ENCODE data around the gene MOSPD3.

DNA sequence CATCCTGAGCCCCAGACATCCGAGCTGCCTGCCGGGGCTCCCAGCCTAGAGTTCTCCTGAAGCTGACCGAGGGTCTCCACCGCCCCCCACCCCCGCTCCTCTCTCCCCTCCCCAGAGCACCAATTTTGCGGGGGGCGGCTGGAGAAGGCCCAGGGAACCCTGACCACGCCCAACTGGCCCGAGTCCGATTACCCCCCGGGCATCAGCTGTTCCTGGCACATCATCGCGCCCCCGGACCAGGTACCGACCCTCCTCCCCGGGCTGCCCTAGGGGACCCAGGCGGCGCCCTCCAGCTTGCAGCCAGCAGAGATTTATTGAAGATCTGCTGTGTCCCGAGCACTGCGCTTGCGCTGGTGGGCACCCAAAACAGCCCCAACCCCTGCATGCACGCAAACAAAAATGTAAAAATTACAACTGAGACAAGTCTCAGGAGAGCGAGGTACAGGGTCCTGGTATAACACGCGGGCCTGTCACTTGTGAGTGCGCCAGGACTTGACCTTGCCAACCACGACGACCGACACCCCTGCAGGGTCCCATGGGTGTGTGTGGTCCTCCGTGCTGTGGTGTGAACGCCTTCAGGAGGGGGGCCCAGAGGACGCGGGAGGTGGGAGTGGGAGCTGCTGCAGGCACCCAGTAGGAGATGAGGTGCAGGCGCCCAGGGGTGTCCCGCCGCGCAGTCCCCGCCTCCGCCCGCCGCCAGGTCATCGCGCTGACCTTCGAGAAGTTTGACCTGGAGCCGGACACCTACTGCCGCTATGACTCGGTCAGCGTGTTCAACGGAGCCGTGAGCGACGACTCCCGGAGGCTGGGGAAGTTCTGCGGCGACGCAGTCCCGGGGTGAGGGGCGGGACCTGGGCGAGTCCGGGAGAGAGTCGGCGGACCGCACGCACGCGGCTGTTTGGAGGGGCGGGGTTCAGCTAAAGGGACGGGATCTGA lies 7.1 kb upstream of the MOSPD3 start:
- TF ChIP-seq, protein P1, sequence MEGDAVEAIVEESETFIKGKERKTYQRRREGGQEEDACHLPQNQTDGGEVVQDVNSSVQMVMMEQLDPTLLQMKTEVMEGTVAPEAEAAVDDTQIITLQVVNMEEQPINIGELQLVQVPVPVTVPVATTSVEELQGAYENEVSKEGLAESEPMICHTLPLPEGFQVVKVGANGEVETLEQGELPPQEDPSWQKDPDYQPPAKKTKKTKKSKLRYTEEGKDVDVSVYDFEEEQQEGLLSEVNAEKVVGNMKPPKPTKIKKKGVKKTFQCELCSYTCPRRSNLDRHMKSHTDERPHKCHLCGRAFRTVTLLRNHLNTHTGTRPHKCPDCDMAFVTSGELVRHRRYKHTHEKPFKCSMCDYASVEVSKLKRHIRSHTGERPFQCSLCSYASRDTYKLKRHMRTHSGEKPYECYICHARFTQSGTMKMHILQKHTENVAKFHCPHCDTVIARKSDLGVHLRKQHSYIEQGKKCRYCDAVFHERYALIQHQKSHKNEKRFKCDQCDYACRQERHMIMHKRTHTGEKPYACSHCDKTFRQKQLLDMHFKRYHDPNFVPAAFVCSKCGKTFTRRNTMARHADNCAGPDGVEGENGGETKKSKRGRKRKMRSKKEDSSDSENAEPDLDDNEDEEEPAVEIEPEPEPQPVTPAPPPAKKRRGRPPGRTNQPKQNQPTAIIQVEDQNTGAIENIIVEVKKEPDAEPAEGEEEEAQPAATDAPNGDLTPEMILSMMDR (IDR thresholded peaks at IDR 0.05): no peak
- TF ChIP-seq EP300 (IDR thresholded peaks at IDR 0.05): no peak

All from upper lobe of left lung (tissue), 4 donors.